K562 (cell line): Measurements from ENCODE around the gene STX2. TPM values are rescaled to one million over a fixed set of nuclear protein-coding genes. Genes with fewer than 3 reads are reported as not detected.

Experiments used
- ARID2 ChIP-seq: fragments of 450-650 bp; IDR thresholded peaks from 2 replicates; pipeline ENCODE4 v1.6.1; 2017; ENCODE audit warnings: antibody characterized with exemption, mild to moderate bottlenecking
- C11orf30 ChIP-seq: fragments of 450-650 bp; IDR thresholded peaks from 2 replicates; pipeline ENCODE4 v1.6.1; 2016; ENCODE audit warnings: low read depth, mild to moderate bottlenecking
- CBFB ChIP-seq: sonication (generic); formaldehyde crosslinking; IDR thresholded peaks from 2 replicates; pipeline ENCODE4 v1.4.0; 2020; ENCODE audit warnings: mild to moderate bottlenecking, missing genetic modification reagents
- CTBP1 ChIP-seq: fragments of 450-650 bp; IDR thresholded peaks from 2 replicates; pipeline ENCODE4 v1.6.1; 2016; ENCODE audit warnings: borderline replicate concordance
- CTCF ChIP-seq, 3 experiments: IDR thresholded peaks in 2 of 3; conservative IDR thresholded peaks in 1 of 3; 2 replicates each; pipeline ENCODE4 v1.5.1; 2011 to 2012; ENCODE audit warnings: low read length in 3 of 3, mild to moderate bottlenecking in 3 of 3, control low read depth in 2 of 3, improper control_type of control experiment in 1 of 3, inconsistent platforms in 1 of 3, low read depth in 1 of 3, mixed read lengths in 1 of 3, moderate library complexity in 1 of 3; ENCODE audit not compliant: insufficient read depth in 2 of 3
- FOXJ2 ChIP-seq: fragments of 200-800 bp; sonication (Bioruptor generic); IDR thresholded peaks from 2 replicates; pipeline ENCODE4 v1.6.1; 2016; ENCODE audit warnings: missing genetic modification characterization, missing compliant biosample characterization
- MAFG ChIP-seq: fragments of 450-650 bp; conservative IDR thresholded peaks from 2 replicates; pipeline ENCODE4 v1.6.1; 2016; ENCODE audit warnings: missing genetic modification characterization, missing compliant biosample characterization
- MLX ChIP-seq, 2 experiments: fragments of 450-650 bp in 1 of 2; sonication (generic) in 1 of 2; formaldehyde crosslinking; conservative IDR thresholded peaks; 2 replicates each; pipeline versions ENCODE4 v1.4.0 to v1.8.1; 2020 to 2022; ENCODE audit warnings: mild to moderate bottlenecking in 1 of 2, missing genetic modification reagents in 1 of 2
- MYC ChIP-seq, 2 experiments: fragments of 250-450 bp in 1 of 2; sonication (Bioruptor Pico) in 1 of 2; IDR thresholded peaks; 2 replicates each; pipeline versions ENCODE4 v1.5.1 to v1.6.1; 2012 to 2021; ENCODE audit warnings: low read depth in 2 of 2, borderline replicate concordance in 1 of 2, improper control_type of control experiment in 1 of 2, low read length in 1 of 2, mild to moderate bottlenecking in 1 of 2, moderate library complexity in 1 of 2
- NEUROD1 ChIP-seq: fragments of 150-350 bp; IDR thresholded peaks from 2 replicates; pipeline ENCODE4 v1.6.1; 2014; ENCODE audit warnings: borderline replicate concordance, low read length, low read depth; ENCODE audit not compliant: partially characterized antibody
- NR3C1 ChIP-seq: sonication (generic); formaldehyde crosslinking; IDR thresholded peaks from 2 replicates; pipeline ENCODE4 v1.8.1; 2022; ENCODE audit warnings: missing genetic modification reagents
- POLR2G ChIP-seq: fragments of 200-400 bp; formaldehyde crosslinking; IDR thresholded peaks from 2 replicates; pipeline ENCODE4 v1.6.1; 2017; ENCODE audit warnings: low read depth, mild to moderate bottlenecking, antibody characterized with exemption, low read length, moderate library complexity
- RCOR1 ChIP-seq, 2 experiments: IDR thresholded peaks; 2 replicates each; pipeline ENCODE4 v1.6.1; 2012; ENCODE audit warnings: low read depth in 2 of 2, low read length in 2 of 2, borderline replicate concordance in 1 of 2, improper control_type of control experiment in 1 of 2
- RNF2 ChIP-seq: sonication (generic); IDR thresholded peaks from 2 replicates; pipeline ENCODE4 v1.6.1; 2016
- RUNX1 ChIP-seq: sonication (generic); IDR thresholded peaks from 2 replicates; pipeline ENCODE4 v1.6.1; 2016; ENCODE audit warnings: antibody characterized with exemption, low read depth
- SIN3A ChIP-seq, 2 experiments: fragments of 150-350 bp in 1 of 2; IDR thresholded peaks; 2 replicates each; pipeline ENCODE4 v1.6.1; 2011 to 2016; ENCODE audit warnings: borderline replicate concordance in 2 of 2, low read depth in 2 of 2, low read length in 2 of 2, mild to moderate bottlenecking in 2 of 2, moderate library complexity in 2 of 2; ENCODE audit not compliant: control insufficient read depth in 1 of 2
- SMARCE1 ChIP-seq: fragments of 450-650 bp; IDR thresholded peaks from 2 replicates; pipeline ENCODE4 v1.7.1; 2016; ENCODE audit warnings: mild to moderate bottlenecking
- SPI1 ChIP-seq: IDR thresholded peaks from 2 replicates; pipeline ENCODE4 v1.6.1; 2011; ENCODE audit warnings: low read depth, low read length, control low read depth, borderline replicate concordance
- USF2 ChIP-seq: sonication (generic); formaldehyde crosslinking; IDR thresholded peaks from 2 replicates; pipeline ENCODE4 v1.5.0; 2020; ENCODE audit warnings: missing genetic modification reagents
- ZNF232 ChIP-seq: sonication (generic); formaldehyde crosslinking; IDR thresholded peaks from 2 replicates; pipeline ENCODE4 v1.8.0; 2022; ENCODE audit warnings: mild to moderate bottlenecking, missing genetic modification reagents
- polyA plus RNA-seq, 8 experiments: library from polyadenylated mRNA; depleted of rRNA in 4 of 8; stranded (reverse) in 5 of 8; unstranded in 3 of 8; fragments of >200 nt; fragmentation: Nextera tagmentation in 2 of 8; fragmentation: Illumina TruSeq in 1 of 8; extraction: Ambion mirVana in 2 of 8; extraction: Trizol in 1 of 8; gene quantifications; 2 replicates each; pipeline versions ENCODE4 v1.2.1 to v1.2.3, GENCODE V29; 2011 to 2014; ENCODE audit warnings: inconsistent platforms in 1 of 8, missing spikeins in 1 of 8
- total RNA-seq, 7 experiments: library from RNA; depleted of rRNA in 6 of 7; stranded (reverse); fragments of >200 nt in 6 of 7; fragmentation: Illumina TruSeq in 2 of 7; extraction: Trizol in 2 of 7; gene quantifications; 2 replicates each; pipeline versions ENCODE4 v1.2.1 to v1.2.3, GENCODE V29; 2011 to 2021; ENCODE audit warnings: low replicate concordance in 1 of 7
- TF ChIP-seq, protein P1 (sequence below): sonication (generic); formaldehyde crosslinking; IDR thresholded peaks from 2 replicates; pipeline ENCODE4 v1.8.1; 2023; ENCODE audit warnings: mild to moderate bottlenecking, missing genetic modification reagents
- TF ChIP-seq, protein P2 (sequence below): sonication (generic); formaldehyde crosslinking; IDR thresholded peaks from 2 replicates; pipeline ENCODE4 v1.9.0; 2022; ENCODE audit warnings: mild to moderate bottlenecking, missing genetic modification reagents

Gene STX2
- total and polyA plus RNA-seq, 9 of the 15 experiments (the other 6 are each of a cell fraction or from before 2014, with no cell fraction given): 22.2 to 54.6 (median 30.8) TPM

GRCh38 chr12:130826151-130826801, 12.8 kb downstream of the STX2 start (continued):
- TF ChIP-seq, protein P1, sequence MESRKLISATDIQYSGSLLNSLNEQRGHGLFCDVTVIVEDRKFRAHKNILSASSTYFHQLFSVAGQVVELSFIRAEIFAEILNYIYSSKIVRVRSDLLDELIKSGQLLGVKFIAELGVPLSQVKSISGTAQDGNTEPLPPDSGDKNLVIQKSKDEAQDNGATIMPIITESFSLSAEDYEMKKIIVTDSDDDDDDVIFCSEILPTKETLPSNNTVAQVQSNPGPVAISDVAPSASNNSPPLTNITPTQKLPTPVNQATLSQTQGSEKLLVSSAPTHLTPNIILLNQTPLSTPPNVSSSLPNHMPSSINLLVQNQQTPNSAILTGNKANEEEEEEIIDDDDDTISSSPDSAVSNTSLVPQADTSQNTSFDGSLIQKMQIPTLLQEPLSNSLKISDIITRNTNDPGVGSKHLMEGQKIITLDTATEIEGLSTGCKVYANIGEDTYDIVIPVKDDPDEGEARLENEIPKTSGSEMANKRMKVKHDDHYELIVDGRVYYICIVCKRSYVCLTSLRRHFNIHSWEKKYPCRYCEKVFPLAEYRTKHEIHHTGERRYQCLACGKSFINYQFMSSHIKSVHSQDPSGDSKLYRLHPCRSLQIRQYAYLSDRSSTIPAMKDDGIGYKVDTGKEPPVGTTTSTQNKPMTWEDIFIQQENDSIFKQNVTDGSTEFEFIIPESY (CRISPR knock-in tag): peak; percentile 85
- TF ChIP-seq CTBP1: peak; percentile 53; the same call in 1 of the 2 replicates
- TF ChIP-seq MLX (CRISPR knock-in tag; conservative IDR thresholded peaks at IDR 0.05): peak; percentile 98 to 100
- no peak for TF ChIP-seq CBFB (CRISPR knock-in tag)
- TF ChIP-seq FOXJ2 (tag): no peak
- TF ChIP-seq NR3C1 (CRISPR knock-in tag): no peak
- TF ChIP-seq MYC (IDR thresholded peaks at IDR 0.05; ENCODE audit: low read depth, low read length): peak; percentile 99
- TF ChIP-seq MYC (CRISPR knock-in tag; IDR thresholded peaks at IDR 0.05; ENCODE audit: borderline replicate concordance, low read depth): peak; percentile 77; the same call in 1 of the 2 replicates
- TF ChIP-seq RNF2: peak; percentile 74; the same call in 1 of the 2 replicates
- peak; percentile 68 for TF ChIP-seq NEUROD1
- TF ChIP-seq CTCF (IDR thresholded peaks at IDR 0.05 in 2 of 3, conservative IDR thresholded peaks at IDR 0.05 in 1 of 3; ENCODE audit: insufficient read depth in 2 of 3, low read depth in 1 of 3, low read length in 3 of 3): peak; percentile 96 to 98 (median 96)
- no peak for TF ChIP-seq RUNX1
- peak in 1 of 2 experiments; percentile 55; a peak in 1 of 4 replicates for TF ChIP-seq SIN3A (IDR thresholded peaks at IDR 0.05; ENCODE audit: borderline replicate concordance in 2 of 2, control insufficient read depth in 1 of 2, low read depth in 2 of 2, low read length in 2 of 2)
- TF ChIP-seq SPI1: peak; percentile 72
- peak; percentile 86 for TF ChIP-seq USF2 (CRISPR knock-in tag)
- peak; percentile 82 for TF ChIP-seq C11orf30
- TF ChIP-seq ARID2: 0 out of 2 replicates have a peak, but pooled peaks have one; percentile 62
- TF ChIP-seq ZNF232: 0 out of 2 replicates have a peak, but pooled peaks have one; percentile 57
- peak in 1 of 2 experiments; percentile 72; a peak in 2 of 4 replicates for TF ChIP-seq RCOR1 (IDR thresholded peaks at IDR 0.05; ENCODE audit: borderline replicate concordance in 1 of 2, low read depth in 2 of 2, low read length in 2 of 2)
- TF ChIP-seq, protein P2, sequence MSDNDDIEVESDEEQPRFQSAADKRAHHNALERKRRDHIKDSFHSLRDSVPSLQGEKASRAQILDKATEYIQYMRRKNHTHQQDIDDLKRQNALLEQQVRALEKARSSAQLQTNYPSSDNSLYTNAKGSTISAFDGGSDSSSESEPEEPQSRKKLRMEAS (CRISPR knock-in tag): peak; percentile 99
- peak; percentile 92 for TF ChIP-seq MAFG
- 0 out of 2 replicates have a peak, but pooled peaks have one; percentile 31 for TF ChIP-seq POLR2G
- no peak for TF ChIP-seq SMARCE1
